ENCODE measurements around the gene TNFRSF14.
"Not testable (repeated sequence)": the region's sequence is repeated elsewhere in the genome, so short reads cannot be mapped to it uniquely, and the experiment has no call there.

Gene TNFRSF14

GRCh38 chr1:2553076-2553475 lies 3.1 kb upstream of the TNFRSF14 start:
- DNase-seq (ENCODE audit: low spot score); FAIRE-seq: not testable (repeated sequence)

- FAIRE-seq (no peak), DNase-seq (ENCODE audit: low spot score) (no peak)
Measured at GRCh38 chr1:2553871-2554620, 2.1 kb upstream of the TNFRSF14 start.

GRCh38 chr1:2554621-2555387 lies 1.4 kb upstream of the TNFRSF14 start:
- DNase-seq (ENCODE audit: low spot score) (no peak), FAIRE-seq (no peak)

GRCh38 chr1:2555634-2556276 lies 416 bp upstream of the TNFRSF14 start:
- no peak for FAIRE-seq
- DNase-seq (ENCODE audit: low spot score): no peak

GRCh38 chr1:2556678-2557481 lies 709 bp downstream of the TNFRSF14 start:
- DNase-seq (ENCODE audit: low spot score) (no peak), FAIRE-seq (no peak)

GRCh38 chr1:2557482-2558400 lies 1.6 kb downstream of the TNFRSF14 start:
- FAIRE-seq (no peak), DNase-seq (ENCODE audit: low spot score) (no peak)

GRCh38 chr1:2558420-2558819 lies 2.2 kb downstream of the TNFRSF14 start:
- no peak for DNase-seq (ENCODE audit: low spot score)
- no peak for FAIRE-seq

GRCh38 chr1:2558861-2559260 lies 2.7 kb downstream of the TNFRSF14 start:
- no peak for FAIRE-seq
- DNase-seq (ENCODE audit: low spot score): no peak

- DNase-seq (ENCODE audit: low spot score): no peak
- no peak for FAIRE-seq
Measured at GRCh38 chr1:2559509-2560298, 3.5 kb downstream of the TNFRSF14 start.

GRCh38 chr1:2560299-2561073 lies 4.3 kb downstream of the TNFRSF14 start:
- DNase-seq (ENCODE audit: low spot score) (no peak), FAIRE-seq (no peak)

- DNase-seq (ENCODE audit: low spot score) (no peak), FAIRE-seq (no peak)
Measured at GRCh38 chr1:2561446-2561845, 5.3 kb downstream of the TNFRSF14 start.

GRCh38 chr1:2561898-2562895 lies 6.0 kb downstream of the TNFRSF14 start:
- no peak for FAIRE-seq
- no peak for DNase-seq (ENCODE audit: low spot score)

- no peak for FAIRE-seq
- no peak for DNase-seq (ENCODE audit: low spot score)
Measured at GRCh38 chr1:2563205-2563604, 7.0 kb downstream of the TNFRSF14 start.

- DNase-seq (ENCODE audit: low spot score) (no peak), FAIRE-seq (no peak)
Measured at GRCh38 chr1:2564006-2564814, 8.0 kb downstream of the TNFRSF14 start.

GRCh38 chr1:2564815-2565374 lies 8.7 kb downstream of the TNFRSF14 start:
- FAIRE-seq: no peak

More at GRCh38 chr1:2564815-2565374, 8.7 kb downstream of the TNFRSF14 start:
- DNase-seq (ENCODE audit: low spot score): no peak
